GM21381 (cell line): ENCODE measurements around the gene ADCYAP1R1.

Experiments used
- ATAC-seq: cut with Tn5 transposase; IDR thresholded peaks from one replicate; pipeline ENCODE4 v1.9.1; 2021; ENCODE audit warnings: mild to moderate bottlenecking, moderate library complexity; ENCODE audit not compliant: unreplicated experiment

The ADCYAP1R1 gene

DNA sequence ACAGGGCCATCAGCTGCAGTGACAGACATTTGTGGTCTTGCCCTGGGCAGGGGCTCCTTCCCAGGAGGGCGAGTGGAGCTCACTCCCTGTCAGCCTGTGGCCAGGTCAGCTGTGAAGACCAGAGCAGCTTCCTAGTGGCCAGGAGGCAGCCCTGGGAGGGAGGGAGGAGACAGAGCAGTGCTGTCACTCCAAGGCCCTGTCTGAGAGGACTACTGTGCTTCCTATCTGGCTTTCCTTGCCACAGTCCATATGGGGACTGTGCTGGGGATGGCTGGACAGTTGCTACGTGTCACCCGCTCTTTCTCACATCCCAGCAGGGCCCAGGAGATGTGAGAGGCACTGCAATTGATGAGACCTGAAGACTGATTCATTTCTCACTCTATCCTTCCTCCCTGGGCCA, 15.2 kb upstream of the ADCYAP1R1 start:
- no peak for ATAC-seq

- ATAC-seq: no peak
These were observed 9.0 kb upstream of the ADCYAP1R1 start for GRCh38 chr7:31043051-31043471.

DNA sequence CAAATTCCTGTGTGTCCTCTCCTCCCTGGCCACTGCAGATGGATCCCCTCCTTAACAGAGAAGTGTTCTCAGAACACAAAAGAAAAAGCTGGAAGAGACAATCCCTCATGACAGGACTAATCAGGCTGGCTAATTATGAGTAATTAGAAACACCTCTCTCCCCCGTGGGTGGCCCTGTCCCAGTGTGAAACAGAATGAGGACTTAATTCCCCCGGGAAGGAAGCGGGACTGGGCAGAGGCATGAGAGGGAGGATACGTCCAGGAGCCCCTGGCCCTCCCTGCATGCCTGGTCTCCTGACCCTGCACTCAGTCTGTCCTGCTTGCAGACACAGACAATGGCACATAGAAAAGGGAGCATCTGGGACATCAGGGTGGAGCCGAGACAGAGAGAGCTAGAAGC, 7.6 kb upstream of the ADCYAP1R1 start:
- no peak for ATAC-seq

DNA sequence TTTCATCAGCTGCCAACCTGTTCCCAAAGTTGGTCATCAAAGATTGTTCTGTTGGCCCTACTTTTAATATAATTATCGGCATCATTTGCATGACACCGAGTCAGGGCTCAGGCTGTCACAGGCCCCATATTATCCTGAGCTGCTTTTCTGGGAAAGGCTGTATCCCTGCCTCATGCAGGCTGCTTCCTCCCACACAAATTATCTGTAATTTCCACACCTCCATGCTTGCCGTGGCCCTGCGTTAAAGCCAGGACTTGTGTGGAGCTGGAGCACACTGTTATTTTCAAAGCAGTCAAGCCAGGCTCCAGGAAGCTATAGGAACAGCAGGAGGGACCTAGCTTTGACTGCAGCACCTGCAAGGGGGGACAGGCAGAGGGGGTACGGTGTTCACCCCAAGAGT, 5.4 kb upstream of the ADCYAP1R1 start:
- no peak for ATAC-seq

- ATAC-seq: no peak
These were observed 4.6 kb upstream of the ADCYAP1R1 start for GRCh38 chr7:31047313-31048146.

DNA sequence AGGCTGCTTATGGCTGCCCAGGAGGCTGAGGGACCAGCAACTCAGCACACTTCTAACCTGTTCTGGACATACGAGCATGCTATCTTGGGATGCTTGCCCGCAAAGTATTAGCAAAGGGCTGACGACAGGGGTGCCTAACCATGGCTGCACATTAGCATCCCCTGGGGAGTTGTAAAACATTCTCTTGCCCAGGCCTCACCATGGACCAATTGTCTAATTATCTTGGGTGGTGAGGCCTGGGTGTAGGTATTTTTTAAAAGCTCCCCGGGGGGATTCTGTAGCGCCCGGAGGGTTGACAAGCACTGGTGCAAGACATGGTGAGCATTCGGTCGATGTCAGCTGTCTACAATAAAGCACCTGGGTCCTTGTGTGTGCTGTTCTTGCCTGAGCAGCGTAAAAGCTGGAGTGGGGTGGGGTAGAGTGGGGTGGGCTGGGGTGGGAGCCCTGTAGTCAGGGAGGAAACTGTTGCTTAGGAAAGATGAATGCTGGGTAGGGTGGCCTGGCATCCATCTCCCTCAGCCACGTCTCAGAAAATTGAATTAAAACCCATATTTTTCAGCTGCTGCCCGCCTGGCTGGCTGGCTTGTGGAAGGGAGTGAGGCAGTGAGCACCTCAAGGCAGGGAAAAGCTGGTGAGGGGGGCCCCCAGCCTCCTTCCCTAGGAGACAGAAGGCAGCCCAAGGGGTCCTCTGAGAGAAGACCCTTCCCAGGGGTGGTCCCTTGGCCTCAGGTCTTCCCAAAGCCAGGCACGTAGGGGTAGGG, 2.9 kb upstream of the ADCYAP1R1 start:
- ATAC-seq: no peak

DNA sequence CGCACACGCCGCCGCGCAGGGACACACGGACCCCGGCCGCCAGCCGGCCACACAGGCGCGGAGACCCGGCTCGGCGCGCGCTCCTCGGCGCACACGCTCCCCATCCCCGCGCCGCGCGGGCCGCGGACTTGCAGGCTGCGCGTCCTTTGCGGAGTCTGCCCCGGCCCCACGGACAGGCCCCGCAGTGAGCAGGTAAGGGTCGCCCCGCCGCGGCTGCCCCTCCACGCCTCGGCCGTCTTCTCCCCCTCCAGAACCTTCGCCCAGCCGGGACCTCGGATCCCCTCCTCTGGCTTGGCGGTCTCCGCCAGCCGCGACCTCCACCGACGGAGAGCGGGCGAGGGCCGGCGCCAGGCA, 356 bp downstream of the ADCYAP1R1 start:
- ATAC-seq: no peak

- no peak for ATAC-seq
These were observed 913 bp downstream of the ADCYAP1R1 start for GRCh38 chr7:31052841-31053601.

DNA sequence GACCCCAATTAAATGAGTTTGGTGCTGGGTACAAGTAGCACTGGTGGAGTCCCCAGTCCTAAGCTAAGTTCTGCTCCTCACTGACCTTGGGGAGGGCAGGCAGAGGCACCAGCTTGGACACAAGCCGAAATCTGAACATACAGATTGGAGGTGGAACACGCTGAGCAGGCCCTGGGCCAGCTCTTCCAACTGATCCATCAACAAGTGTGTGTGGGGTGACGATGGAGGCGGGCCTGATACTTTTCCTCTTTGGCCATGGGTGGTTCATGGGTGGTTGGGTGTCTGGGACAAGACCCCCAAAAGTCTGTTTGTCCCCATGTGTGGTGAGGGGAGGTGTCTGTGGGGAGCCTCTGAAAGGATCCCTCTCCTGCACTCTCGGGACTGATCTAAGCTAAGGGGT, 1.9 kb downstream of the ADCYAP1R1 start:
- no peak for ATAC-seq

- no peak for ATAC-seq
These were observed 2.6 kb downstream of the ADCYAP1R1 start for GRCh38 chr7:31054608-31055278.

GRCh38 chr7:31055471-31055870, 3.4 kb downstream of the ADCYAP1R1 start:
- ATAC-seq: no peak

DNA sequence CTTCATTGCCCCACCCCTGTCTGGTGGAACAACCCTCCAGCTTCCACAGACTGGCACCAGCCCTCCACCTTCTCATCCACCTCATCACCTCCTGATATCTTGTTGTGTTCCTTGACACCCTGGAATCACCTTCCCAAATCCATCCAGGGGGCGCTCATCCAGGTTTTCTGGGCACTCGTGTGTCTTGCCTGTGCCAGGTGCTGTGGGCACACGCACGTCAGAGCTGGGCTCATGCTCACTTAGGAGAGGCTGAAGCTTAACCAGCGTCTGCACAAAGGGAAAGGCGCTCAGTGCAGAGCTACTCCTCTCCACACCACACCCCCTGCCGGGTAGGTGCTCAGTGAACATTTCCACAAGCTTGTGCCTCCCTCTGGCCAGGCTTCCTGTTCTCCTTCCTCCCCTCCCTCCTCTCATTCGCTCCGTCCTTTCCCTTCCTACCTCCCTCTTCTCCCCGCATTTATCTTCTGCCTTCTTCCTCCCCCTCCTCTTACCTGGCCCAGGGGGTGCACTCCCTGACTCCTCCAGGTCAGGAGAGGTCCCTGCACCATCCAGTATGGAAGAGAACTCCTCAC, 4.8 kb downstream of the ADCYAP1R1 start:
- ATAC-seq: no peak

GRCh38 chr7:31058122-31058521, 6.0 kb downstream of the ADCYAP1R1 start:
- ATAC-seq: no peak

DNA sequence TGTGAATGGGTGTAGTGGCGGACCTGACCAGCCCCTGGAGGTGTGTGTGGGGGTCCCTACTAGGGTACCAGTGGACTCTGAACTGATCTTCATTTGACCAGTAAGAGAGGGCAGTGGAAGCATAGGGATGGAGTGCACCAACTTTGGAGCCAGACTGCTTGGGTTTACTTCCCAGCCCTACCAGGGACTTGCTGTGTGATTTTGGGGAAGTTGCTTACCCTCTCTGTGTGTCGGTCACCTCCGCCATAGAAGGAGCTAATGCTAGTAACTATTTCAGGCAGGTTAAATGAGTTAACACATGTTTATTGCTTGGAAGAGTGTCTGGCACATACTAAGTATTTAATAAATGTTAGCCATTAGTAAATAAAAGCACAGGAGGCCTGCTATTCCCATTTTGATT, 6.6 kb downstream of the ADCYAP1R1 start:
- no peak for ATAC-seq

GRCh38 chr7:31059551-31059950, 7.4 kb downstream of the ADCYAP1R1 start:
- no peak for ATAC-seq

DNA sequence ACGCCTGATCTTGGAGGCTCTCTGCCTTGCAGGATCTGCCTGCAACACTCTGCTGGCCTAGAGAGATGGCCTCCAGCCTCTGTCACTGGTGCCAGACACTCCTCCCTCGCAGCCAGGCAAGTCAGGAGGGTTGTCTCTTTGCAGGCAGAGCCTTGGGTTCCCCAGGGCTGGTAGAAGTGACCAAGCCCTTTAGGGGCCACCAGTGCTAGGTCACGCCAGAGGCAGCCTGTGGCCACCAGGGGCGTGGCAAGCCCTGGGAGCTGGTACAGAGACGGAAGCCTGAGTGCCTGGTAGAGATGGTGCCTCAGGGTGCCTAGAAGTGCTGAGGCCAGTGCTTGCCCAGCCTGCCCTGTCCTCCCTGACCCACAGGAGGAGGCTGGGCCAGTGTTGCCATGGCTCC, 9.1 kb downstream of the ADCYAP1R1 start:
- ATAC-seq: no peak

GRCh38 chr7:31062746-31063435, 10.8 kb downstream of the ADCYAP1R1 start:
- ATAC-seq: no peak

GRCh38 chr7:31065021-31065593, 13.0 kb downstream of the ADCYAP1R1 start:
- no peak for ATAC-seq

DNA sequence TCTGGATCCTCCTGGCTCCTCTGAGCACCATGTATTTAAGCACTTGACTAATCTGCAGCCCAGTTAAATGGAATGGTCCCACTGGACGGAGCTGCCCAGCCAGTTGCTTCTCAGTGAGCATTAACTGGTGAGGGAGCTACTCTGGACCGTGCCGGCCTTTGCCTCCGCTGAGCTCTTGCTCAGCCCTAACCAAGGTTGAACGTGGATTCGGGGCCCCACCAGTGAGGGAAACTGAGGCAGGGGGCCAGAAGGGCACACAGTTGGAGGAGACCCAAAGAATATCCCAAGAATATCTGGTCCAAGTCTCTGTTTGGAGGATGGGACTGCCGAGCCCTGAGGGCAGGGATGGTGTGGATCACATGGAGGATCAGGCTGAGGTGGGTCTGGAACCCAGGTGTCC, 13.7 kb downstream of the ADCYAP1R1 start:
- no peak for ATAC-seq
